Ishikawa (cell line): ENCODE results near the gene SULT1A1.

ENCODE experiments used
- CEBPB ChIP-seq: IDR thresholded peaks from 2 replicates; pipeline ENCODE4 v1.6.1; 2012
- EP300 ChIP-seq: IDR thresholded peaks from 2 replicates; pipeline ENCODE4 v1.6.1; 2012; ENCODE audit warnings: borderline replicate concordance
- NFIC ChIP-seq: IDR thresholded peaks from 2 replicates; pipeline ENCODE4 v1.6.1; 2012
- RAD21 ChIP-seq: IDR thresholded peaks from 2 replicates; pipeline ENCODE4 v1.6.1; 2012; ENCODE audit warnings: low read depth
- TEAD4 ChIP-seq: IDR thresholded peaks from 2 replicates; pipeline ENCODE4 v1.6.1; 2012
- YY1 ChIP-seq: IDR thresholded peaks from 2 replicates; pipeline ENCODE4 v1.6.1; 2012; ENCODE audit warnings: low read depth
- TF ChIP-seq, protein P1 (sequence below): IDR thresholded peaks from 2 replicates; pipeline ENCODE4 v1.6.1; 2012; ENCODE audit warnings: low read depth, mild to moderate bottlenecking
- TF ChIP-seq, protein P2 (sequence below): IDR thresholded peaks from 2 replicates; pipeline ENCODE4 v1.6.1; 2012

DNA sequence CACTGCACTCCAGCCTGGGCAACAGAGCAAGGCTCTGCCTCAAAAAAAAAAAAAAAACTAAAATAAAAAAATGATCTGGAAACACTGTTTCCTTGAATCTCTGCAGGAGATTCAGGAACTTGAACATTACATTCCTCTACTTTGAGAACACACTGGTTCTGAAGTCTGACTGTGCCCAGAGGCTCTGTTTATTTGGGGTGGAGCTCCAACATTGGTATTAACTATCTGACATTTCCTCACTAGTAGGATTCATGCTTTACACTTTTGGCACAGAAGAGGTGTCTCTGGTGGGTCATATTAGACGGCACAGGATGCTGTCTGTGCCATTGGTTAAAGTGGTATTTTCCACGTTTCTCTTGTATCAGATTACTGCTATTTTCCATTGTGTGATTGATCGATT, 23.4 kb downstream of the SULT1A1 start:
- TF ChIP-seq, protein P1, sequence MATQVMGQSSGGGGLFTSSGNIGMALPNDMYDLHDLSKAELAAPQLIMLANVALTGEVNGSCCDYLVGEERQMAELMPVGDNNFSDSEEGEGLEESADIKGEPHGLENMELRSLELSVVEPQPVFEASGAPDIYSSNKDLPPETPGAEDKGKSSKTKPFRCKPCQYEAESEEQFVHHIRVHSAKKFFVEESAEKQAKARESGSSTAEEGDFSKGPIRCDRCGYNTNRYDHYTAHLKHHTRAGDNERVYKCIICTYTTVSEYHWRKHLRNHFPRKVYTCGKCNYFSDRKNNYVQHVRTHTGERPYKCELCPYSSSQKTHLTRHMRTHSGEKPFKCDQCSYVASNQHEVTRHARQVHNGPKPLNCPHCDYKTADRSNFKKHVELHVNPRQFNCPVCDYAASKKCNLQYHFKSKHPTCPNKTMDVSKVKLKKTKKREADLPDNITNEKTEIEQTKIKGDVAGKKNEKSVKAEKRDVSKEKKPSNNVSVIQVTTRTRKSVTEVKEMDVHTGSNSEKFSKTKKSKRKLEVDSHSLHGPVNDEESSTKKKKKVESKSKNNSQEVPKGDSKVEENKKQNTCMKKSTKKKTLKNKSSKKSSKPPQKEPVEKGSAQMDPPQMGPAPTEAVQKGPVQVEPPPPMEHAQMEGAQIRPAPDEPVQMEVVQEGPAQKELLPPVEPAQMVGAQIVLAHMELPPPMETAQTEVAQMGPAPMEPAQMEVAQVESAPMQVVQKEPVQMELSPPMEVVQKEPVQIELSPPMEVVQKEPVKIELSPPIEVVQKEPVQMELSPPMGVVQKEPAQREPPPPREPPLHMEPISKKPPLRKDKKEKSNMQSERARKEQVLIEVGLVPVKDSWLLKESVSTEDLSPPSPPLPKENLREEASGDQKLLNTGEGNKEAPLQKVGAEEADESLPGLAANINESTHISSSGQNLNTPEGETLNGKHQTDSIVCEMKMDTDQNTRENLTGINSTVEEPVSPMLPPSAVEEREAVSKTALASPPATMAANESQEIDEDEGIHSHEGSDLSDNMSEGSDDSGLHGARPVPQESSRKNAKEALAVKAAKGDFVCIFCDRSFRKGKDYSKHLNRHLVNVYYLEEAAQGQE = no peak
- no peak for TF ChIP-seq NFIC
- no peak for TF ChIP-seq EP300
- TF ChIP-seq CEBPB = no peak
- no peak for TF ChIP-seq YY1
- TF ChIP-seq RAD21 = no peak
- TF ChIP-seq TEAD4 = no peak
- TF ChIP-seq, protein P2, sequence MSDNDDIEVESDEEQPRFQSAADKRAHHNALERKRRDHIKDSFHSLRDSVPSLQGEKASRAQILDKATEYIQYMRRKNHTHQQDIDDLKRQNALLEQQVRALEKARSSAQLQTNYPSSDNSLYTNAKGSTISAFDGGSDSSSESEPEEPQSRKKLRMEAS = no peak
